ENCODE results near the gene CPXM2.

CPXM2 gene

DNA sequence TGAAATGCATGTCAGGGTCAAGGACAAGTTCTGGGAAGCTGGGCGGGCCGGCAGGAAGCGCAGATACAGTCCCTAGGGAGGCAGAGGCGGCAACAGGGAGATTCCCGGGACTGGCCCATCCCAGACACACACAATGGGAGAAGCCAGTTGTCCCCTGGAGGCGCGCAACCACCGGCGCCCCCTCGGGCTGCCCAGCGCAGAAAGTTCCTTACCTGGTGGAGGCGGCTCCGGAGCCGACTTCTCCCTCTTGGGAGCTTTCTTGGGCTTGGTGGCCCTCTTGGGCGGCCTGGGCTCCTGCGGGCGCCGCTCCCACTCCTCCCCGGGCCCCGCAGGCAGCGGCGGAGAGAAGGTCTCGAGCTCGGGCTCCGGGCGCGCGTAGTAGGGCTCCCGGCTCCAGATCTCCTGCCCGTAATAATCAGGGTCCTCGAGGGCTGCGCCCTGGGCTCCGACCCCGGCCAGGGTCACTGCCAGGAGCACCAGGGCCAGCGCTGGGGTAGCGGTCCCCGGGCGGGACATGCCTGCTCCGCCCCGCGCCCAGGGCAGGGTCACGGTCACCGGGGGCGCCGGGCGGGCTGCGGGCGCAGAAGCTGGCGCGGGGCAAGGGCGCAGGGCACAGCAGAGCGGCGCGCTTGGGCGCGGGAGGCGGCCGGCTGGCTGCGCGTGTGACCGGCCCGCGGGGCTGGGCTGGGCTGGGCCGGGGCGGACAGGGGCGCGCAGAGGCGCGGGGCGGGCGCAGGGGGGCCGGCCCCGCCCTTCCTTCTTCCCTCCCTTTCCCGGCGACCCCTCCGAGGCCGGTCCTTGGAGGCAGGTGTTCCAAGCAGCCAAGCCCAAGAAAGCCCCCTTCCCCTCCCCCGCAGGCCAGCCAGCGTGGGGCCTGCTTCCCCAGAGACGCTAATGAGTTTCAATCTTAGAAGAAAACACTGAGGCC lies at the start of gene CPXM2:
Gene CPXM2, minus strand, starts transcription at position 664 of the 928 bp plus-strand sequence. Its CDS starts 148 bp downstream, at position 516.
- peak; percentile 65 for DNase-seq (ENCODE audit: low spot score)

DNA sequence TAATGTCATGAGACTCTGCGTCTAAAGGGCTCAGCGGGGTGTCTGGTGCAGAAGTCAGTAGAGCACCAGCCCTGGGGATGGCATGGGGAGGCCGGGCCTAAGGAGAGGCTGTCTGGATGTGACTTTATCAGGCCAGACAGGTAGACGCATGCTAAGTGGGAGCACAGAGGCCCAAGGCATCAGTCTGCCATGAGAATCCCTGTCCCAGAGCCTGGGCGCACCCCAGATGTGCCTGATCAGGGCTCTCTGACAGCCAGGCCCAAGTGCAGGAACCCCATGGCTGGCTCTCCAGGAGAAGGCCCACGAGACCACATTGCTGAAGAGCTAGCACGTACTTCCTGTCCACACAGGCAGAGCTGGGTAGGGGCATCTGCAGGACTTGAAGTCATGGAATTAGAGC lies 48.0 kb upstream of the CPXM2 start:
- DNase-seq (ENCODE audit: low spot score) = no peak

DNA sequence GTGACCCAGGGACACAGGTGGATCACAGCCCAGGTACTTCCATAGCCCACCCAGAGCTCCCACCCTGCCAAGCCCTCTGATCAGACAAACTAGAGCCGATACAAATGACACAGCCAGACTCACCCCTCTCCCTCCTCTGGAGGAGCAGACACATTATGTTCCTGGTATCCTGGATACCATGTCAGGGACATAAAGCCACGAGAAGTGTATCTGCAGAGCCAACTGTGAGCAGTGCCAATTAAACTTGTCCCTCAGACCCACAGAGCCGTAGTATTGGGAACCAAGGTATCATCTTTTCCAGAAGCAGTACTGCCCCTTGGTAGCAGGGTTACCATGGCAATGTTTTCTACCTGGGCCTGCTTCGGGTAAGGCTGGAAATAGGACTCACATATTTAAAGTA lies 47.3 kb upstream of the CPXM2 start:
- no peak for DNase-seq (ENCODE audit: low spot score)

DNA sequence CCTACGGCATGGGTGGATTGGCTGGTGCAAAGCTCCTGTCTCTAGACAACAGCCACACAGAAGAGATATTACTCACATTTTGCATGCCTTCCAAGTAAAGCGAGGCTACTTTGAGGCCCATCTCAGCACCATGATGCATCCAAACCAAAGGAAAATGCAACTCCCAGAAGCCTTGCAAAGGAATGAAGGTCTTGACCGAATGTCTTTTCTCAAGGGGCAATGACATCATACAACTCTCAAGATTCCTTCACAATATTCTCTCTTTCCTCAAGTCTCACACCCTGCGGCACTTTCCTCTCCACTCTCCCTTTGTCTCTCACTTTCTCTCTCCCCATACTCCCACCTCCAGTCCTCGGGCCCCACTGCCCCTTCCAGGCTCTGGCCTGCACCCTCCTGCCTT lies 44.8 kb upstream of the CPXM2 start:
- DNase-seq (ENCODE audit: low spot score) = peak; percentile 35

DNA sequence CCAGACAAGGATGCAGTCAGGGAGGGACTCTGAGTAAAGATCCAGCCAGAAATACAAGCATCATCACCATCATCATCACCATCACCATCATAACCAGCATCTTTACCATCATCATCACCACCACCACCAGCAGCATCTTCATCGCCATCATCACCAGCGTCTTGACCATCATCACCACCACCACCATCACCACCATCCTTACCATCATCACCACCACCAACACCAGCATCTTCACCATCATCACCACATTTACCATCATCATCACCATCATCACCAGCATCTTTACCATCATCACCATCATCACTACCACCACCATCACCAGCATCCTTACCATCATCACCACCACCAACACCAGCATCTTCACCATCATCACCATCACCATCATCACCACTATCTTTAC lies 44.1 kb upstream of the CPXM2 start:
- DNase-seq (ENCODE audit: low spot score) = no peak

DNA sequence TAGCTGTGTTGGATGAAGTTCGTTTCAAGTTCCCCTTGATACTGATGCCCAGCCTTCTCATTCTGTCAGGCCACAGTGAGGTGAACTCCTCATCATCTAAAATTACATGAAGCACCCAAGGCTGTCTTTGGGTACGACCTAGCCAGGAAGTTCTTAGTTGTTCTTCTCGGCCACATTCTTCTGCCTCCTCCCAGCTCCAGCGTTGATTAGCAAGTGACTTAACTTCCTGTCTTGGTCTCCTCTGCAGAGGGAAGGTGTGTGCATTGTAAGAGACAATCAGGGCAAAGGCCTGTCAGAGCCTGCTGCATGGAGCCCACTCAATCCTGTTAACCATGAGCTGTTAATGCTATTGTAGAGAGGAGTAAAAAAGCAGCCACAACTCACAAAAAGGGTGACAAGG lies 43.2 kb upstream of the CPXM2 start:
- DNase-seq (ENCODE audit: low spot score) = no peak

DNA sequence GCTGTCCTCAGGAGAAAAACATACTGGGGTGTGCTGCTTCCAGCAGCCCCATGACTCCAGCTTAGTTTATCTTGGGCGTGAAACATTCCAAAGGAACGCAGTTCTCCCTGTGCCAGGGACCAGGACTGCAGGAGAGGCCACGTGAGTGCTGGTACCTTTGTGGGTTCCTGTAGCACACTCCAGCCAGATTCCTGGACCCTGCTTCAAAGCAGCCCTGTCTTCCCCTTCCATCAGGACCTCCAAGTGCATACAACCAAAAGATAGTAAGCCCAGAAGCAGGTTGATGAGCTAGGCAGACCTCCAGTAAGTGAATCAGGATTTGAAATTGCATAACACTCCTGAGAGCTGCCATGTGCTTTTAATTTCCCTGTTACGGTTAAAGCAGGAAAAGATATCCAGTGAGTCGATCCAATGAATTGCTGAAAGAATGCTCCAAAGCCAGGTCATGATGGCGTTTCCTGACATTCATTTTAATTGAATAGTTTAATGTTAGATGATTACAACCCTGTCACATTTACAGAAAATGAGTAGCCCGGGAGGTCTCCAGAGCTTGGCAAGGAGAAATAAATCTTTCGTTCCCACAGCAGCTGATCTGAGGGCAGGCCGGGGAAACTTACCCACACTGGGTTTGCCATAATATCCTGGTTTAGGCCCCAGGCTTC lies 38.9 kb upstream of the CPXM2 start:
- DNase-seq (ENCODE audit: low spot score) = peak; percentile 89

DNA sequence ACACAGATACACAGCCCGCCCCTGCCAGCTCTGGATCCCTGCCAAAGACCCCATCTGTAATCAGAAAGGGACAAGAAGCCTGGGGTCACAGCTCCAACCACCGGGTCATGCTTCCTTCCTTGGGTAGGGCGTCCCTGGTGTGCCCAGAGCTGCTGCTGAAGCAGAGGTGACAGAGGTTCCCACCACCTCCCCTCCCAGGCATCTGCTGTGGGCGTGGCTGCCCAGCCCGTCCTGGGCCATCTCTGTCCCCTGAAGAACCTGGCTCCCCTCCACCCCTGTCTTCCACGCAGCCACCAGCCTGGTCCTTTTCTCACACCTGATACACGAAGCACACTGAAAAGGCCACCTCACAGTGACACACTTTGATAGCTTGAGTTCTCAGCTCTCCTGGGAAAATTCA lies 38.2 kb upstream of the CPXM2 start:
- peak; percentile 30 for DNase-seq (ENCODE audit: low spot score)

DNA sequence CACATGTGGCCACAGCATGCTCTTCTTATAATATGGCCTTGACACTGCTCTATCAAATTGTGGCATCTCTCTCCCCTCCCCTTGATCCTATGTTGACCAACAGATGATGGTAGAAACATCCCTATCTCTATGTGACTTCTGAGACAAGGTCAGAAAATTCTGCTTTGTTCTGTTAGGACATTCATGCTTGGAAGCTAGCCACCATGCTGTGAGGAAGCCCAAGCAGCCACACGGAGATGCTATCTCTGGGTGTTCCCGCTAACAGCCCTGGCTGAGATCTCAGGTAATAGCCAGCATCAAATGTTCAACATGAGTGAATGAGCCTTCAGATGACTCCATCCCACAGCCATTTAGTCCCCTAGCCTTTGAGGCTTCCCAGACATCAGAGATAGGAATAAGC lies 36.8 kb upstream of the CPXM2 start:
- no peak for DNase-seq (ENCODE audit: low spot score)

DNA sequence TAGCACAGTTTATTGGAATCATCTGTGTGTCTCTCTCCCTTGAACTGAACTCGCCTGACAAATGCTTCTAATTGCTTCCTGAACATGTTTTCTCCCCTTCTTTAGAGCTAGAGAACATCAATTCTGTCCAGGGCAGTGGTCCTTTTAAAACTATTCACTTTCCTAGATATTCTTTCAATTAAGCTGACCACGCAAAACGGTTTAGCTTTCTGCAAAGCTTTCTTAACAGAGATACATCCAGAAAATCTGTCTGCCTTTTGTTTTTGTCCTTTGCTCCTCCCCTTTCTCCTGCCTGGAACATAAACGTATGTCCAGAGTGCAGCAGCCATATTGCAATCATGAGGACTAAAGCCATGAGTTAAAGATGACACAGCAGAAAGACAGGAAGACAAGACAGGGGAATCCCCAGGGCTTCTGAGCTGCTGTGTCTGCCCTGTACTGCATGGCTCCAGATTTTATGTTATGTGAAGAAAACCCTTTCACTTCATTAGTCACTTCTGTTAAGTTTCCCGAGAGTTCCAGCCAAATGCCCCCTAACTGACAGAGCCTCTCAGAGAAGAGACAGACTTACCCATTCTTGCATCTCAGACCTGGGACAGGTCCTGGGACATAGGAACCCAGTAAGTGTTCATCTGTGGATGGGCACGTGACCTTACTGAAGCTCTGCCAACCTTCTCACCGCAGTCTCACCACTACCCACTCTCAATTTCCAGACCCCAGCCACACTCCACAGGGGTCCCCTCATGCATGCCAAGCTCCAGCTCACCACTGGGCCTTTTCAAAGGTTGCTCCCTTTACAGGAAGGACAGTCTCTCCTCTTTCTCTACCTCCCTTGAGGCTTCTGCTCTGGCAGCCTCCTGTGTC lies 35.0 kb upstream of the CPXM2 start:
- peak; percentile 63 for DNase-seq (ENCODE audit: low spot score)

DNA sequence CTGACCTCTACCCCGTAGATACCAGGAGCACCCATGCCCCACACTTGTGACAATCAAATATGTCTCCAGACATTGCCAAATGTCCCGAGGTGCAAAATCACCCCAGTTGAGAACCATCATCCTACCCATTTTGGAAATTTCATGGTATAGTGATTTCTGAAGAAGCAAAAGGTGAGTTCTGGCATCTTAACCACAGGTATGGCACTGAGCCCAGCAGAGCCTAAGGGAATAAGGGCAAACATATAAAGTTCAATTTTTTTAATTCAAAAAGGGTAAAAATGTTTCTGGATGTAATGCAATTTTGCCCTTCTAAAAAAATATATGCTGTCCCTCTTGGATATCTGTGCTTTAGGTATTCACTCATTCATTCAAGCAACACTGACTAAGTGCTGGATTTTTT lies 30.5 kb upstream of the CPXM2 start:
- DNase-seq (ENCODE audit: low spot score) = no peak

DNA sequence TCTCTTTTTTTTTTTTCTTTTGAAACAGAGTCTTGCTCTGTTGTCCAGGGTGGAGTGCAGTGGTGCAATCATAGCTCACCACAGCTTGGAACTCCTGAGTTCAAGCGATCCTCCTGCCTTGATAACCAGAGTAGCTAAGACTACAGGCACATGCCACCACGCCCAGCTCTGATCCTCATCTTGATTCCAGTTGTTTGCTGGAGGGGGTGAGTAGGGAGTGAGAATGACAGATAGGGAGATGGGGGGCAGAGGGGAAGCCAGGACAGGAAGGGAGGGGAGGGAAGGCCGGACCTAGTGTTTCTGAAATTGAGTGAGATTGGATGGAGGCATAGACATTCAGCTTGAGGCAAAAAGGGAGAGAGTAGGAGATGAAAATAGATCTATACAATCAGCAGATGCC lies 25.2 kb upstream of the CPXM2 start:
- no peak for DNase-seq (ENCODE audit: low spot score)

DNA sequence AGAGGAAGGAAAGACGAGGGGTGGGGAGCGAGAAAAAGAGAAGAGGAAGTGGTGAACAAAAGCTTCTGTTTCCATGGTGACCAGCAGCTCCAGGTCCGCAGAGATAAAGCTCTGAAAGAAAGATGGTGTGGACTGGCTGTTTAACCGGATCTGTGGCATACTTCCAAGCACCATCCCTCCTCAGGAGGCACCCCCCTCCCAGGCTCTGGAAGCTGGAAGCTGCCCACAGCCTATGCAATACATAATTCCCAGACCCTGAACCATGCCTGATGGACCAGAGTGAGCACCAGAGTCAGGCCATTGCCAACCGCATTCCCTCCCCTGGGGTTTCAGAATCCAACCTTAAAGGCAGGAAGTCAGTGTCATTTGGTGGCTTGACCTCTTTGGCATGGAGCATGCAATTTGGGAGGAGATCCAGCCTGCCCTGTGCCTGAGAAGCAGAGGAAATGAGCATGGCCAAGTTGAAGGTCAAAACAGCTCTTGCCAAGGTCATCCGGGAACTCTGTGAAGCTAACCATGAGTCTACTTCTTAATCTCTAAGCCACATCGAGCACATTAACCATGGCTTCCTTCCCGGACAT lies 22.2 kb upstream of the CPXM2 start:
- no peak for DNase-seq (ENCODE audit: low spot score)

DNA sequence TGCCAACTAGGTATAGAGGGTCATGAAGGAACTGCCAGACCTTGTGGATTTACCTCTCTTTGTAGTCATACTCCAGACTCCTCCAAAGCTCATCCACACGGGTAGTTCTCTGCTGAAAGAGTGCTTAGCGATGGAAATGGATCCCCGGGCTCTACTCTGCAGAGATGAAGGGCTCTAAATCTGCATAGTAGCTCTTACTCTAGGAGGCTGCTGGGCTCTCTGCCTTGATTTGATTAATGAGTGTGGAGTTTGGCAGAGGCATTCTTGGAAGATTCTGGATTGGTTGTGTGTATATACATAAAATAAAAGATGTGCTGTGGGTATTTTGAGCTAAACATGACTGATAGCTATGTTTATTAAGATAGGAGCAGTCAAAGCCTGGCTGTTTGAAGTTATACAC lies 21.3 kb upstream of the CPXM2 start:
- DNase-seq (ENCODE audit: low spot score) = no peak

DNA sequence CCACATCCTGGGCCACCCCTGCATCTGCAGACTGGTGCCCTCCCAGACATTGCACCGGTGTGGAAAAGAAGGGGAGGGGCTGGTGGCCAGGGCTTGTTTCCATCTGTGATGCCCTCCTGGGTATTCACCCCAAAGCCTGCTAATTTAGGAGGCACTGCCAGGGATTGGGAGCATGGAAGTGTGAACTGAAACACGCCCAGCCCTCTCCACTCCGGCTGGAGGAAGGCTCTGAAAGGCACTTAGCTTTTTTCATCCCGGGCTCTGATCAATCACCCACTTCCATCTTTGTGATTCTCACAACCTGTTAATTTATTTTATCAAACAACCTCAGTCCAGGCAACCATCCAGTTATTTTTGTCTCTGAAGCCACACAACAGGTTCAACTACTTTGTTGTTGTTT lies 20.9 kb upstream of the CPXM2 start:
- no peak for DNase-seq (ENCODE audit: low spot score)

DNA sequence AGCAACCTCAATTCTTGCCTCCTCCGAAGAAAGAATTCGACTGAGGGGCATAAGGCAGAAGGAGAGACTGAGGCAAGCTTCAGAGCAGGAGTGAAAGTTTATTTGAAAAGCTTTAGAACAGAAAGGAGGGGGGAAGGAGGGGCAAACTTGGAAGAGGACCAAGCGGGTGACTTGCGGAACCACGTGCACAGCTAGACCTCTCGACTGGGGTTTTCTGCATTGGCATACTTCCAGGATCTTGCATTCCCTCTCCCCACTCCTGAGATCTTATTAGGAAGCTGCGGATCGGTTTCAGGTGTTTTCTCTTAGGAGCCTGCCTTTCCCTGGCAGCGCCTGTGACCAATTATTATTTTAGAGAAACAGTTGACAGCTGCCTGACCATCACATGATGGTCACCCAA lies 20.3 kb upstream of the CPXM2 start:
- DNase-seq (ENCODE audit: low spot score) = no peak

DNA sequence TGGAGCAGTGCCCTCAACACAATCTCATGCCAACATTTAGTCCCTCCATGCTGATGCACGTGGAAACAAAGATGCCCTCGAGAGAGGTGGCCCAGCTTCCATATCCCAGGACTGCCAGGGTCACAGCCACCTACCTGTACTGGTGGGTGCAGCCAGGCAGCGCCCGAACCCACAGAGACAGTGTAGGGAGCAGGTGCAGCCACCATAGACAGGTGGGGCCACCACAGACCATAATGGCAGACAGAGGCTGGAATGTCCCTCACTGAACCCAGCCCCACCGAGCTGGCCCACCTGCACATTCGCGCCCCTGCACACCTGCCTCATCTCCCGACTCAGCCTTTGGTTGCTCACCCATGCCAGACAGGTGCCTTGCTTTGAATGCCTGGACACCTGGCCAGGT lies 18.3 kb upstream of the CPXM2 start:
- no peak for DNase-seq (ENCODE audit: low spot score)

DNA sequence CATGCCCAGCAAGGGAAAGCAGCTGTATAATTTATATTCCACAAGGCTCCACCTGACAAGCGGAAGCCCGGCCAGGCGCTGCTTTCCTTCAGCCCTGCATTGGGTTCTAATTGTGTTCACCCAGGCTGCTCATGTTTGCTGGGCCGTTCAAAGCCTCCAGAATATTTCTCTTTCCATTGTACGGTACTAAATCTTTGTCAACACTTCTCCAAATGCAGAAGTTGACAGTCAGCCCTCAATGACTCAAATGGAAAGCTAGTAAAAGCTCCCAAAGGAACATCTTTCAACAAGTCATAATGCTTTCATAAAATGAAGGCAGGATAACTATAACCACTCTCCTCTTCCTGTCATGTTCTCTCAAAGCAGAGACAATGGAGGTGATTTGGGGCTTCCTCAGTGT lies 17.8 kb upstream of the CPXM2 start:
- no peak for DNase-seq (ENCODE audit: low spot score)

DNA sequence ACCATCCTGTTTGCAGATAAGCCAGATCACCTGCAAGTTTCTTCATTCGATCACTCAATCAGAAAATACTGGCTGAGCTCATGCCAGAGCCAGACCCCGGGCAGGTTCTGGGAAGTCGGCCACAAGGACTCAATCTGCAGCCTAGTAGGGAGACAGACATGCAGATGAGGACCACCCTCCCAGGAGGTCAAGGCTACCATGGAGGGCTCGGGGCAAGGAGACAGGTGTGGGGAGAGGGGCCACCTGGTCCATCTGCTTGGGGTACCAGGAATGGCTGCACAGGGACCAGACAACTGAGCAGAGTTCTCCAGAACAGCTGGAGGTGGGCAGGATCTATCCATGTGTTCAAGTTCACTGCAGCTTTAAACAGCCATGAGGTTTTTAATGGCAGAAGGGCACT lies 16.8 kb upstream of the CPXM2 start:
- DNase-seq (ENCODE audit: low spot score) = no peak

DNA sequence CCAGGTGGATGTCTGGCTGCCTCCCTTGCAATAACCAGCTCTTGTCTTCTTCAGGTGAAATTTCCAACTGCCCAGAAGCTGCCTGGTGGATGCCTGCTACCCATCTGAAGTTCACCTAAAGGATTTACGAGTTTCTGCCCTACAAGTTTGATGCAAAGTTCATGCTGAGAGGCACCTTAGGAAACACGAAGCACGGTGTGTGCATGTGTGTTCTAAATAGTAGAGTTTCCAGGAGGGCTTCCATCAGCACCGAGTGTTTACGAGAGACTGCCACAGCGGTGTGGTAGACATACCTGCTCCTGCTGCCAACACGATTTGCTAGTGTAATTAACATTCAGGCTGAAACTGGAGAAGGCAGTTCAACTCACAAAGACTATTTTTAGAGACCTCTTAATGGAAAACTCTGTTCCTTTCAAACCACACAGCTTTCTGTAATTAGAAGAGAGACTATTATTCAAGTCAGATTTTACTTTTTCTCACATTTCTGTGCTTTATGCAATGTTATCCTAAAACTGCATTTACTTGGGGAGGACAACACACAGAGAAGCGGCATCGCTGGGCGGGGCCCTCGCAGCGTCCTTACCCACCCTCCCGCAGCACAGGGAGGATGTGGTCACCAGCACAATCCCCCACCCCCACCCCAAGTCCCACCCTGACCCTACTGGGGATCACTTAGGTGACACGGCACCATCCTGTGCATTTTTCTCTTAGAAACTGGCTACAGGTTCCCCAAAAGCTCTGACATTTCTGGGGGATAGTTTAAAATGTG lies 15.5 kb upstream of the CPXM2 start:
- DNase-seq (ENCODE audit: low spot score) = no peak

DNA sequence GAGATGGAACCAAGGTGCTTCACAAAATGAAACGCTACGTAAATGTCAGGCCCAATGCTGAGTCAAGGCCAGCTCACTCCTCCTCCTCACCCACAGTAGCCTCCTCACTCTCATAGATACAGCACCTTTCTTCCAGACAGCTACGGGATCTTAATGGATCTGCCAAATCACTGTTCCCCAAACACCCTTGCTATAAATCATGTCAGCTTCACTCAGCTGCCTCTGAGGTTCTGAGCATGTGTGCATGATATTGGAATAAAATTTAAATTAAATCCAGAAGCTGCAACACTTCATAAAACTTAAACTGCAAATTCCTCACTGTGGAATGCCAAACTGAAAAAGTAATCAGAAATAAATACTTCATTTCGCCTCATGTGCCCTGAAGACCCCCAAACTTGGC lies 14.7 kb upstream of the CPXM2 start:
- no peak for DNase-seq (ENCODE audit: low spot score)
